ENCODE measurements around the gene C6orf89. TPM values are rescaled to one million over a fixed set of nuclear protein-coding genes. Genes with fewer than 3 reads are reported as not detected.
"Not testable (repeated sequence)": the region's sequence is repeated elsewhere in the genome, so short reads cannot be mapped to it uniquely, and the experiment has no call there.

The C6orf89 gene
- polyA plus RNA-seq, 4 donors = 44.0 to 63.3 (median 51.4) TPM

GRCh38 chr6:36884610-36885009 lies 1.1 kb upstream of the C6orf89 start:
- DNase-seq (ENCODE audit: low read depth in 4 of 4, low spot score in 3 of 4) = no peak

GRCh38 chr6:36886950-36887618 lies 1.3 kb downstream of the C6orf89 start:
- no peak for DNase-seq (ENCODE audit: low read depth in 4 of 4, low spot score in 3 of 4)

- DNase-seq (ENCODE audit: low read depth in 4 of 4, low spot score in 3 of 4) = no peak
Measured at GRCh38 chr6:36888115-36888643, 2.4 kb downstream of the C6orf89 start.

GRCh38 chr6:36888654-36889481 lies 3.1 kb downstream of the C6orf89 start:
- DNase-seq (ENCODE audit: low read depth in 4 of 4, low spot score in 3 of 4) = no peak

- DNase-seq (ENCODE audit: low read depth in 4 of 4, low spot score in 3 of 4) = no peak
Measured at GRCh38 chr6:36890112-36890663, 4.4 kb downstream of the C6orf89 start.

GRCh38 chr6:36891153-36891552 lies 5.4 kb downstream of the C6orf89 start:
- not testable (repeated sequence) for DNase-seq (ENCODE audit: low read depth in 4 of 4, low spot score in 3 of 4)

GRCh38 chr6:36893976-36894932 lies 8.5 kb downstream of the C6orf89 start:
- no peak for DNase-seq (ENCODE audit: low read depth in 4 of 4, low spot score in 3 of 4)

- no peak for DNase-seq (ENCODE audit: low read depth in 4 of 4, low spot score in 3 of 4)
Measured at GRCh38 chr6:36897609-36898008, 11.9 kb downstream of the C6orf89 start.

- DNase-seq (ENCODE audit: low read depth in 4 of 4, low spot score in 3 of 4) = no peak
Measured at GRCh38 chr6:36904114-36904513, 18.4 kb downstream of the C6orf89 start.

GRCh38 chr6:36904851-36905393 lies 19.2 kb downstream of the C6orf89 start:
- DNase-seq (ENCODE audit: low read depth in 4 of 4, low spot score in 3 of 4) = no peak

GRCh38 chr6:36906539-36907325 lies 21.0 kb downstream of the C6orf89 start:
- no peak for DNase-seq (ENCODE audit: low read depth in 4 of 4, low spot score in 3 of 4)

- DNase-seq (ENCODE audit: low read depth in 4 of 4, low spot score in 3 of 4) = no peak
Measured at GRCh38 chr6:36907781-36908180, 22.0 kb downstream of the C6orf89 start.

GRCh38 chr6:36908747-36909146 lies 23.0 kb downstream of the C6orf89 start:
- no peak for DNase-seq (ENCODE audit: low read depth in 4 of 4, low spot score in 3 of 4)

GRCh38 chr6:36912030-36912454 lies 26.3 kb downstream of the C6orf89 start:
- DNase-seq (ENCODE audit: low read depth in 4 of 4, low spot score in 3 of 4) = no peak

- DNase-seq (ENCODE audit: low read depth in 4 of 4, low spot score in 3 of 4) = no peak
Measured at GRCh38 chr6:36912586-36912985, 26.8 kb downstream of the C6orf89 start.

- DNase-seq (ENCODE audit: low read depth in 4 of 4, low spot score in 3 of 4) = no peak
Measured at GRCh38 chr6:36913082-36913481, 27.3 kb downstream of the C6orf89 start.

GRCh38 chr6:36914227-36914794 lies 28.6 kb downstream of the C6orf89 start:
- DNase-seq (ENCODE audit: low read depth in 4 of 4, low spot score in 3 of 4) = no peak

- no peak for DNase-seq (ENCODE audit: low read depth in 4 of 4, low spot score in 3 of 4)
Measured at GRCh38 chr6:36915599-36915998, 29.8 kb downstream of the C6orf89 start.

- DNase-seq (ENCODE audit: low read depth in 4 of 4, low spot score in 3 of 4) = no peak
Measured at GRCh38 chr6:36916126-36916525, 30.4 kb downstream of the C6orf89 start.

Measured in left renal pelvis (tissue), 4 donors.